HG03442 (cell line): ENCODE measurements around the gene TMEM43.
"Not testable (repeated sequence)": the region's sequence is repeated elsewhere in the genome, so short reads cannot be mapped to it uniquely, and the experiment has no call there.

ENCODE experiments used
- ATAC-seq: cut with Tn5 transposase; IDR thresholded peaks from one replicate; pipeline ENCODE4 v1.9.1; 2021; ENCODE audit warnings: mild to moderate bottlenecking, moderate library complexity; ENCODE audit not compliant: unreplicated experiment

Gene TMEM43, protein sequence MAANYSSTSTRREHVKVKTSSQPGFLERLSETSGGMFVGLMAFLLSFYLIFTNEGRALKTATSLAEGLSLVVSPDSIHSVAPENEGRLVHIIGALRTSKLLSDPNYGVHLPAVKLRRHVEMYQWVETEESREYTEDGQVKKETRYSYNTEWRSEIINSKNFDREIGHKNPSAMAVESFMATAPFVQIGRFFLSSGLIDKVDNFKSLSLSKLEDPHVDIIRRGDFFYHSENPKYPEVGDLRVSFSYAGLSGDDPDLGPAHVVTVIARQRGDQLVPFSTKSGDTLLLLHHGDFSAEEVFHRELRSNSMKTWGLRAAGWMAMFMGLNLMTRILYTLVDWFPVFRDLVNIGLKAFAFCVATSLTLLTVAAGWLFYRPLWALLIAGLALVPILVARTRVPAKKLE

DNA sequence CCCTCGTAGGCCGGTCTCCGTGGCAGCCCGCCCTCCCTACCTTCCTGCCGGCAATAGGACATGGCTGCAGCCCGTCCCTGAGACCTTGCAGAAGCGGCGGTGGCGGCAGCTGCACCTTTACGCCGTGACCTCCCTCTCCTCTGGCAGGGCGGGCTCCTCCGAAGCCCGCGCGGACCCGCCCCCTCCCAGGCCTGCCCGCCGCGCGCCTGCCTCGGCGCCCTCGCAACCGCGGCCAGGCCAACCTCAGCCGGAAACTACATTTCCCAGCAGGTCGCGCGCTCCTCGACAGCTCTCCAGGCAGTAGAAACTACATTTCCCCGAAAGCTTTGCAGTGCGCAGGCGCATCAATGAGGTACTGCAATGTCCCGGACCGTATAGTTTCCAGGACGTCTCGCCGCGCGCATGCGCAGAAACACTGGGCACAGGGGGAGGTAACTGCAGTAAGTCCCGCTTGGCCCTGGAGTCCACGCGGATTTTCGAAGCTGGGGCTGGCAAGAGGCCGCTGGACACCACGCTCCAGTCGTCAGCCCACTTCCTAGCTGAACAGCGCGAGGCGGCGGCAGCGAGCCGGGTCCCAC is at the start of gene TMEM43, which contains the start of gene CHCHD4:
Gene TMEM43 (plus strand): TSS at position 438 of the 578 bp plus-strand sequence. CDS start 142 bp downstream, outside the sequence.
Gene CHCHD4 (minus strand): TSS at position 256 of the 578 bp plus-strand sequence. CDS start 194 bp downstream, at position 62.
- ATAC-seq: peak; percentile 89

DNA sequence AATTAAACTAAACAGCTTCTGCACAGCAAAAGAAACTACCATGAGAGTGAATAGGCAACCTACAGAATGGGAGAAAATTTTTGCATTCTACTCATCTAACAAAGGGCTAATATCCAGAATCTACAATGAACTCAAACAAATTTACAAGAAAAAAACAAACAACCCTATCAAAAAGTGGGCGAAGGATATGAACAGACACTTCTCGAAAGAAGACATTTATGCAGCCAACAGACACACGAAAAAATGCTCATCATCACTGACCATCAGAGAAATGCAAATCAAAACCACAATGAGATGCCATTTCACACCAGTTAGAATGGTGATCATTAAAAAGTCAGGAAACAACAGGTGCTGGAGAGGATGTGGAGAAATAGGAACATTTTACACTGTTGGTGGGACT is 49.6 kb upstream of the TMEM43 start:
- ATAC-seq: not testable (repeated sequence)

DNA sequence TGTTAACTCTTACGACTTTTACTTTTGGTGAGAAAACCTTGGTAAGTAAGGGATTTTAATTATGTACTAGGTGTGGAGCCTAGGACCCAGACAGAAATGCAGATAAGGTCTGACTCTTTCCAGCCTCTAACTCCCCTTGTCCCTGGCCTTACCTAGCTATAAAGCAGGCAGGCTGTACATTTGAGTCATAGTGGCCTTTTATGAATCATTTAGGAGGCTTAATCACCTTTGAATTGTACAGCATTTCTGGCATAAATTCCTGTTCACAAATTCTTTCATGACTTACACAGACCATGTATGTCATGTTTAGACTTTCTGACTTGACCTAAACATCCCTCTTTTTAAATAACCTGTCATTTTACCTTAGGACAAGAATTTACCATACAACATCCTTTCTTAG is 47.5 kb upstream of the TMEM43 start:
- ATAC-seq: no peak

DNA sequence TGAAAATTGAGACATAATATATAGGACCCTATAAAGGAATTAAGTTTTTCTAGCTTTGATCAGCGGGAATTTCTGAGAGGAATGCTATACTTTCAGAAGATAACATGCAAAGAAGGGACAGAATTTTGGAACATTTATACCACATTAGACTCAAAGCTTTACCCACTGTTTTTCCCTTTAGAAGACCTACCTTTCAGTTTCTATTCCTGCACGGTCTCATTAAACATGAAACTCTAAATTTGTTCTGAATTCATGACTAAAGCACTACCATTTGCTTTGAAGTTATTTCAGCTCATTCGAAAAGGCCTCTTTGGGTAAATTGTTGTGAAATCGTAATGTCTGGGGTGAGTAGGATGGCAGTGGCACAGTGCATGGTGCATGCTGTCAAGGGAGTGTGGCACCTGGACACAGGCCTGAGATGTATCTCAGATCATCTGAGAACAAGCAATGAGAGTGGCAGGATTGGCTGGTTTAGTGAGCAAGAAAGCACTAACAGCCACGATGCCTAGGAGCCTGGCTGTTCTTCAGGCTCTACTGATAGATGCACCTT is 42.7 kb upstream of the TMEM43 start:
- no peak for ATAC-seq

DNA sequence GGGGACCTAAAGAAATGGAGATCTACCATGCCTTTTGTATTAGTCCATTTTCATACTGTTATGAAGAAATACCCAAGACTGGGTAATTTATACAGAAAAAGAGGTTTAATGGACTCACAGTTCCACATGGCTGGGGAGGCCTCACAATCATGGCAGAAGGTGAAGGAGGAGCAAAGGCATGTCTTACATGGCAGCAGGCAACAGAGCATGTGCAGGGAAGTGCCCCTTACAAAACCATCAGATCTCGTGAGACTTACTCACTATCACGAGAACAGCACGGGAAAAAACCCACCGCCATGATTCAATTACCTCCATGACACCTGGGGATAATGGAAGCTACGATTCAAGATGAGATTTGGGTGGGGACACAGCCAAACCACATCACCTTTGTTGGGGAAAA is 37.4 kb upstream of the TMEM43 start:
- not testable (repeated sequence) for ATAC-seq

DNA sequence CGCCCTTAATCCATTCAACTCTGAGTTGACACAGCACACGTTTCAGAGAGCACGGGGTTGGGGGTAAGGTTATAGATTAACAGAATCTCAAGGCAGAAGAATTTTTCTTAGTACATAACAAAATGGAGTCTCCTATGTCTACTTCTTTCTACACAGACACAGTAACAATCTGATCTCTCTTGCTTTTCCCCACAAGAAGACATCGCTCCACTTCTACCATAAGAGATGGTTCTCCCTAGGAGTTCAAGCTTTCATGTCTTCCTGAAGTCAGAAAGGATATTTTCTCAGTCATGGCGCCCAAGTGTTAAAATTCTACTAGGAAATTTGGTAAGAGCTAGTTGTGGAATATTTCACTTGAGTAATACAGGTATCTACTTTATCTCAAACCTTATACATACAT is 32.9 kb upstream of the TMEM43 start:
- ATAC-seq: not testable (repeated sequence)

DNA sequence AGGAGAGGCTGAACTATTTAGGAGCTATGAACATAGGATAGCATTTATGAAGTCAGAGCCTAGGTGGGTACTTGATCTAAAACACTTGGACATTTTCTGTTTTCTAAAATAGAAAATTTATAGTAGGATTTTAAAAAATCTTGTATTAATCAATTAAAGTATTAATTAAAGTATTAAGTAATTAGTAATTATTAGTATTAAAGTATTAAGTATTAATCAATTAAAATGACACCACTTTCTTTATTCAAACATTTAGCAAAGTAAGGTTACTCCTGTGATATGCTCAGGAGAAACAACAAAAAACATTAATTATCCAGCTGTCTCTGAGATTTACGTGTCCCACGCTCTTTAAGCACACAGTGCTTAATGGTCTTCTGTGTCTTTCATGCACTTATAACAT is 32.4 kb upstream of the TMEM43 start:
- no peak for ATAC-seq

DNA sequence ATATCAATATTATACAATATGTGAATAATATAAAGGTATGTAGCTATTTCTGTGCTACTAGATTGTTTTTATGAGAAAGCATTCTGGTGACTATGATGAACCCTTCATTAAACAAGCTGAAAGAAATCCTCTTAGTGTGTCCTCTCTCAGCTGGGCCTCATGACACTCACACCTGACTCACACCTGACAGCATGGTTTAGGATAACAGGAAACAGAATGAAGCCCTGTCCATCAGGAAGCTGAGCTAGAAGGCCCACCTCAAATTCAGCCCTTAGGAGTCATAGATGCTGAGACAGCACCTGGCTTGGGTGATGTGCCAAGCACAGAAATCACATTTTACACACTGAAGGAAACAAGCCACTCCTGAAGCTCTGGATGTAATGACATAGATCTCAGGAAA is 31.0 kb upstream of the TMEM43 start:
- ATAC-seq: no peak

DNA sequence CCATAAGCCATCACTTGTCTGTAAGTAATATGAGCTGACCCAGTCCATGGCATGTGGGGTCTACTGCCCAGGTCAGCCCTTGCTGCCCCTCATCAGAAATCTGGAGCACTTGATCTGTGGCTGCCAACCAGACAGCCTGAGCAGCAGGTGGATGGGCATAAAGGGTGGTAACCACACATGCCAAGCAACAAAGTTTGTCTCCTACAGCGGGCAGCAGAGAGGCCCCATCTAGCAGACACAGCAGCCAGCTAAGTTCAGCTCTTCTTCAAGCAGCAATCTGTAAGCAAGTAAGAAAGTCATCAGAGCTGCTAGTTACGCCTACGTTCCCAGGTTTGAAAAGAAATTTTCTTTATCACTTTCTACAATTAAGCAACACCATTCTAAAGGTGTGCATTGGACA is 28.1 kb upstream of the TMEM43 start:
- no peak for ATAC-seq

DNA sequence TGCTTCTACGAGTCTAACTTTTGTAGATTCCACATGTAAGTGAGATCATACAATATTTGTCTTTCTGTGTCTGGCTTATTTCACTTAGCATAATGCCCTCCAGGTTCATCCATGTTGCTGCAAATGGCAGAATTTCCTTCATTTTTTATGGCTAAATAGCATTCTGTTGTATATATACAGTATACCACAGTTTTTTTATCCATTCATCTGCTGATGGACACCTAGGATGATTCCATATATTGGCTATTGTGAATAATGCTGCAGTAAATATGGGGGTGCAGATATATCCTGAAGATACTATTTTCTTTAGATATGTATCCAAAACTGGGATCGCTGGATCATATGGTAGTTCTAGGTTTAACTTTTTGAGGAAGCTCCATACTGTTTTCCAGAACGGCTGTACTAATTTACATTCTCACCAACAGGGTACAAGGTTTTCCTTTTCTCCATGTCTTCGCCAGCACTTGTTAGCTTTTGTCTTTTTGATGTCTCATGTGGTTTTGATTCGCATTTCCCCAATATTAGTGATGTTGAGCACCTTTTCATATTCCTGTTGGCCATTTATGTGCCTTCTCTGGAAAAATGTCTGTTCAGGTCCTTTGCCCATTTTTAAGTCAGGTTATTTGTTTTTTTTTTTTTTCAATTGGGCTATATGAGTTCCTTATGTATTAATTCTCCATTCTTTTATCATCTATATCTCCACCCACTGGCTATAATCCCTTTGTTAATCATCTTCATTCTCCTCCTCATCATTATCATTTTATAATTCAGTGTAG is 27.0 kb upstream of the TMEM43 start:
- no peak for ATAC-seq

DNA sequence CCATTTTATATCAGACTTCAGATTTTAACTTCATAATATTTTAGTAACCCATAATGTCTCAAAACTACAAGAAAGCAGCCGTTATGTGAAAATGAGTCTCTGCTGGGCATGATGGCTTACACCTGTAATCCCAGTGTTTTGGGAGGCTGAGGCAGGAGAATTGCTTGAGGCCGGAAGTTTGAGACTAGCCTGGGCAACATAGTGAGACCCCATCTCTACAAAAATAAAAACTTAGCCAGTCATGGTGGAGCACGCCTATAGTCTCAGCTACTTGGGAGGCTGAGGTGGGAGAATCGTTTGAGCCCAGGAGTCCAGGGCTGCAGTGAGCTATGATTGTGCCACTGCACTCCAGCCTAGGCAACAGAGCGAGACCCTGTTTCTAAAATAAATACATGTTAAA is 15.0 kb upstream of the TMEM43 start:
- not testable (repeated sequence) for ATAC-seq

DNA sequence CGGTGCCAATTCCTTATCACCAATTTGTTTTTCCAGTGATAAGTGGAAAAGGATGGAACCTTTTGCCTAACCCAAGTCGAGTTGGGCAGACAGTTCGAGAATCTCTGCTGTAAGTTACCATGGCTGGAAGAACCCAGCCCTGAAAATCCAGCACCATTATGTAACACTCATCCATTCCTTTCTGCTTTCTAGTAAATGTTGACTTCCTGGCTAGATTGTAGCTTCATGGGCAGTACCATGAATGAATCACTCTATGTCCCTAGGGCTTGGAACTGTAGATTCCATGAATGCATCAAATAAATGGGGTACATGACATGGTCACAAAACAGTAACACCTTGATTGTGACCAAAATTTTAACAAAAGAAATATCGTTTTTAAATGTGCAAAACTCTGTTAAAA is 14.2 kb upstream of the TMEM43 start:
- no peak for ATAC-seq

DNA sequence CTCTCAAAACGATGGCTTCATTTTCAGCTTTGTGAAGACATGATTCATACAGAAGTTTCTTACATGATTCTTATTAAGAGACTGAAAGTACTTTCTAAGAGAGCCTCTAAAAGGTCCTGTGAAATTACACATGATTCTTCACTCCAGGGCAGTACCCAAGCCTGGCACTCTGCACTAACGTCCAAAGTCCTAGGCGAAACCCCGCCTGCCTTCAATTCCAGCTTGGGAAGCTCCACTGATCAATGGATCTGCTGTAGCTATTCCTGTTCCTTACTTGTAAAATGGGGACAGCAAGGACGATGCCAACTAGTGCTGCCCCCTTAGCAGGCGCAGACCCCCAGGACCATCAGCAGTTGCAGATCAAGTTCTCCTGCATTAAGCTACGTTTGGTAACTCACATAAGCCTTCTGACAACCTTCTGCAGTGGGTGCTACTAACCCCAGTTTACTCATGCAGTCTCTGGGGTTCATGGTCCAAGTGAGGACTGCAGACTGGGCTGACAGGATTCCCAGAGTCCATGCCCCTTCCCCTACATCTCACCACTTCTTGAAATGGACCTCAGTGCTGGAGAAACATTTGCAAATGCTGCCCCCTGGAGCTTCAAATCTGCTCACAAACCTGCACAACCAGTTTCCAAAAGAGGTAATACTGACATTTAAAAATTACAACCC is 10.8 kb upstream of the TMEM43 start:
- no peak for ATAC-seq

DNA sequence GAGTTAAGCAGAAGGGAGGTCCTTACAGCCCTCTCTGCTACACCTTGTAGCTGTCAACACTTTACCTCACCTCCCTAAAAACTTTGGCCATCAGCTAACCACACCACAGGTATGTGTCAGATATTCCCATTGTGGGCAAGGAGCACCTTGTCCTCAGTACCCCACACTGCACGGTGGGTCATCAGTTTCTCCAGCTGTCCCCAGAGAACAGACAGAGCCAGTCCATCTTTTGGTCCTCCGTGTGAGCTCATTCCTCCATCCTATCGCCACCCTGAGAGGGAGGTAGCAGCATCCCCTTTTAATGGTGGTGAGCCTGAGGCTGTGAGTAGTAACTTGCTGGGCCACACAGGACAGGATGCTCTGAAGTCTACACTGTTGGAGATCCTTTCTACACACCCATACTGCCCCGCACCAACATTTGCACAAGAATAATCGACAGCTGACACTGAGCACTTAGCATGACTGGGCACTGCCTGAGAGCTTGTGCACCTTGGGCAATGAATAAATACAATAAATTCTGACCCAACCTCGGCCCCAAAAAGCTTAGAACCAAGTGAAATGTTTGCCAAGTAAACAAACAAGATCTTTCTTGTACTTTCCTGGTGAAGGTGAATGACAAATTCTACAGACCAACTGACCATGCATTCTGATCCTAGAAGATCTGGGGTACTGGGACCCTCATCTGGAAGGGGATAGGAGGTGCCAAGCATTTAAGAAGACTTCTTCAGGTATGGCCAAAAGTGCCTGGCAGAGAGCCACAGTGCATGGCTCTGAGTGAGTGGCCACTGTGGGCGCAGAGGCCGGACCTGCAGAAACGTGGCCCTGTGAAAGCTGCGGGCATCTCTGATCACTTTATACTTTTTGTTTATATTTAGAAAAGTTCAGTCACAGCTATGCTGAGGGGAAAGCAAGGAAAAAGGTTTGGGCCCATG is 7.1 kb upstream of the TMEM43 start:
- ATAC-seq: no peak

DNA sequence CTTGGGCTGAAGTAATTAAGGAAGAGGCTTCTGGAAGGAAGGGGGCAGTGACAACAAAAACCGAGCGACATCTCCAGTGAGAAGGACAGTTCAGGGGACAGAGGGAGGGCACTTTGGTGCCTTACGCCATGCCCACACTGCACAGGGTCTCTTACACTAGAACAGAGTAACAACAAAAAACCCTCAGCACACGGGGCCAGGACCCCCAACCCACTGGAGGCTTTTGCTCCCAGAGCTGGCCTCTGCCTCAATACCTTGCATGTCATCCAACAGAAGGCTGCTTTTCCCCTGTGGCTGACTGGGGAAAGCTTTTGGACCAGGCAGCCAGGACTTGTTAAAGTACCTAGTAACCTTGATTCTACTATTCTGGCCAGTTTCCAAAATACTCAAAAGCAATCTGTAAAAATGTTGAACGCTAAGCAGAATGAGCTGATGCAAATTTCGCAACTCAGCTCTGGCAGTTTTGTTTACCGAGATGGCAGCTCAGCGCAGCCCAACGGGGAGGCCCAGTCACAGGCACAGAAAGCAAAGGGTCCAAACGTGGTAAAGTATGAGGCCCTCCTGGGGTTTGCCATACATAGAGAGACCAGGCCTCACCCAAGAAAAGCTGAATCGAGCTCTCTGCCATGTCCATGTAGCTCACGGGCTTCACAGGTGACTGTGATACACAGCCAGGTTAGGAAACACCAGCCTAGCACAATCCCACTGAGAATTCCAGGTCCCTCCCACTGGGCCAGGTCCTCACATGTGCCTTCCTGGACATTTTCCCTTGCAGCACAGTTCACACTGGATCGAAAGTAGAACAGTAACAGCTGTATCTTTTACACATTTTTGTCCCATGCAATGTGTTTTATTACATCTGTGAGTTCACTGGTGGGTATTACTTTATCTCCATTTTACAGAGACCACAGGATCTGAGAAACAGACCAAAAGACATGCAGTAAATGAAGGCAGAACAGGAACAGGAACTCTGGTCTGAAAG is 6.2 kb upstream of the TMEM43 start:
- no peak for ATAC-seq

DNA sequence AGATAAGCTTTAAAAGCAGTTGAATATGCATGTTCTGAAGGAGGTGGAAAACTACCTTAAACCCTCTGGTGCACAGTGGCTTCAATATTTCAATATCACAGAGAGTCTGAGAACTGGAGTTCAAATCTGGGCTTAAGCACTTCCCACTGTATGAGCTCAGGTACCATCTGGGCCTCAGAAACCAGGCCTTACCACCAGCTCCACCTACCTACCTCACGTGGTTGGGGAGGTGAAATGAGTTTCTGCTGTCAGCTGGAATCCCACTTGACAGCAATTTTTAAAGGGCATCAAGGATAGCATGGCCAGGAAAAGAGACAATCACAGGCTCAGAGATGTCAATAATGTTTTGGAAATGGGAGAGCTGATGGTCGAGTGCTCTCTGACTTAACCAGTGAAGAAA is 5.2 kb upstream of the TMEM43 start:
- ATAC-seq: no peak

DNA sequence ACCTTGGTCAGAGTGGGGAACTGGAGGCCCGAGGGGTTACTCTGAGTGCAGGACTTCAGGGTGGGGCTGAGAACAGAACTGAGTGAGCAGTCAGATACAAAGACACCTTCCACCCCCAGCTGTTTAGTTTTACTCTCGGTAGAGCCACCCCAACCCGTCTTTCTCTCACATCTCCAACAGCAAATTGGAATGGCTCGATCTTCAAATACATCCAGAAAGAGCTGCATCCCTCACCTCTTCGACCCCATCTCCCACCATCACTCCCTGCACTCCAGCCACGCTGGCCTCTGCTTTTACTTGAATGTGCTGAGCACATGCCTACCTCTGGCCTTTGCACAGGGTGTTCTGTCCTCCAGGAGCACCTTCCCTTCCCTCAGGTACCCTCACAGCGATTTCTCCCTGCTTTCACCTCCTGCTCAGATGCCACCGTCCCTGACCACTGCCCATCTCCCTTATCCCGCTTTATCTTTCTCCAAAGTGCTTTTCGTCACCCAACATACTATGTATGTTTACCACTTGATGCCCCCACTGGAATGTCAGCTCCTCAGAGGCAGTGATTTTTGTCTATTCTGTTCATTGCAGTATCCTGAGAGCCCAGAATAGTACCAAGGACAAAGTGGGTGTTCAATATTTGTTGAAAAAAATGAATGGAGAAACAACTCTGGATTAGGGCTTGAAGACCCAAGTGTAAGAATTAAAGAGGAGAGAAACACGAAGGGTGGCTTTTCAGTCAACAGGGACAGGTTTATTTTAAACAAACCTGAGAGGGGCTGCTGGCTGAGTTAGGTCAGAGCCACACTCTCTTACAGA is 4.5 kb upstream of the TMEM43 start:
- ATAC-seq: no peak
